Measurements from ENCODE around the gene STAB1. TPM values are rescaled to one million over a fixed set of nuclear protein-coding genes. Genes with fewer than 3 reads are reported as not detected.
A peak's percentile ranks its signal among the peaks of the same experiment; 100 is the strongest.

The STAB1 gene
- total and polyA plus RNA-seq, 7 experiments from 2014 or later, result 0.27 to 122 (median 26.1) TPM; not detected in 2

- DNase-seq (no peak), ATAC-seq (no peak)
- ChIA-PET POLR2A (interaction anchor here (1.5 kb wide), 1 partner anchor 9 kb away, joined by 8 read pairs; the partner anchor contains the start of gene UQCC5), CTCF (no interaction called here)
- peaks cover 4 to 20% (median 7%) of the 10 kb centered on the region in 3 experiments for H3K36me3 ChIP-seq (ENCODE audit: control insufficient read depth in 2 of 3, insufficient read depth in 3 of 3, low read length in 3 of 3)
- H3K9me3 ChIP-seq (ENCODE audit: control insufficient read depth in 2 of 3, low read length in 3 of 3), result no peaks in the 10 kb centered on the region
- no peak overlapping the region for H3K4me3 Mint-ChIP-seq
- H3K27ac ChIP-seq (ENCODE audit: low read depth, low read length), result no peak overlapping the region
- H3K4me1 Mint-ChIP-seq, result peaks cover 5 to 27% (median 14%) of the 10 kb centered on the region in 7 donors
- H3K4me1 ChIP-seq (ENCODE audit: control insufficient read depth in 2 of 2, insufficient read depth in 2 of 2, low read length in 2 of 2), result peaks cover 0 to 1% of the 10 kb centered on the region in 2 donors
- no peaks in the 10 kb centered on the region for H3K27me3 ChIP-seq (ENCODE audit: control insufficient read depth in 2 of 2, insufficient read depth in 2 of 2, low read length in 2 of 2)
- intact Hi-C loops (cut with micrococcal nuclease), result no loop called here
- H3K36me3 Mint-ChIP-seq, result peaks cover 0 to 8% (median 2%) of the 10 kb centered on the region in 5 donors
- peak overlapping the region in 4 of 9 donors; percentile 4 to 70 (median 47) for H3K27ac Mint-ChIP-seq
- no peak overlapping the region for H3K4me3 ChIP-seq (ENCODE audit: low read length)
- H3K9me3 Mint-ChIP-seq, result no peaks in the 10 kb centered on the region
- no peaks in the 10 kb centered on the region for H3K27me3 Mint-ChIP-seq
These were observed 49.8 kb downstream of the STAB1 start for GRCh38 chr3:52544937-52545336.

- Histone ChIP-seq H3K36me3 (ENCODE audit: control insufficient read depth in 2 of 3, insufficient read depth in 3 of 3, low read length in 3 of 3) (peaks cover 7 to 32% (median 7%) of the 10 kb centered on the region in 3 experiments), H3K27ac (ENCODE audit: low read depth, low read length) (peak overlapping the region; percentile 37), H3K9me3 (ENCODE audit: control insufficient read depth in 2 of 3, low read length in 3 of 3) (no peaks in the 10 kb centered on the region), H3K4me3 (ENCODE audit: low read length) (no peak overlapping the region), H3K27me3 (ENCODE audit: control insufficient read depth in 2 of 2, insufficient read depth in 2 of 2, low read length in 2 of 2) (no peaks in the 10 kb centered on the region), H3K4me1 (ENCODE audit: control insufficient read depth in 2 of 2, insufficient read depth in 2 of 2, low read length in 2 of 2) (no peaks in the 10 kb centered on the region)
- ATAC-seq (no peak), DNase-seq (no peak)
- peaks cover 0 to 12% (median 2%) of the 10 kb centered on the region in 5 donors for H3K36me3 Mint-ChIP-seq
- POLR2A ChIA-PET, result interaction anchor here (1.5 kb wide), 1 partner anchor 10 kb away, joined by 3 read pairs; the partner anchor contains the start of gene UQCC5
- no peaks in the 10 kb centered on the region for H3K9me3 Mint-ChIP-seq
- no peak overlapping the region for H3K4me3 Mint-ChIP-seq
- H3K27me3 Mint-ChIP-seq, result no peaks in the 10 kb centered on the region
- CTCF ChIA-PET, result no interaction called here
- peak overlapping the region in 6 of 9 donors; percentile 28 to 70 (median 47) for H3K27ac Mint-ChIP-seq
- intact Hi-C loops (cut with micrococcal nuclease), result no loop called here
- H3K4me1 Mint-ChIP-seq, result peaks cover 5 to 14% (median 7%) of the 10 kb centered on the region in 7 donors
These were observed 51.2 kb downstream of the STAB1 start for GRCh38 chr3:52546111-52546901.

GRCh38 chr3:52547143-52547542 is 52.0 kb downstream of the STAB1 start:
- Histone ChIP-seq H3K4me3 (ENCODE audit: low read length) (no peak overlapping the region), H3K27me3 (ENCODE audit: control insufficient read depth in 2 of 2, insufficient read depth in 2 of 2, low read length in 2 of 2) (no peaks in the 10 kb centered on the region), H3K36me3 (ENCODE audit: control insufficient read depth in 2 of 3, insufficient read depth in 3 of 3, low read length in 3 of 3) (peaks cover 7 to 41% (median 7%) of the 10 kb centered on the region in 3 experiments), H3K4me1 (ENCODE audit: control insufficient read depth in 2 of 2, insufficient read depth in 2 of 2, low read length in 2 of 2) (no peaks in the 10 kb centered on the region), H3K9me3 (ENCODE audit: control insufficient read depth in 2 of 3, low read length in 3 of 3) (no peaks in the 10 kb centered on the region), H3K27ac (ENCODE audit: low read depth, low read length) (peak overlapping the region; percentile 14)
- peak overlapping the region in 3 of 9 donors; percentile 12 to 25 (median 21) for H3K27ac Mint-ChIP-seq
- intact Hi-C loops (cut with micrococcal nuclease), result no loop called here
- ATAC-seq (no peak), DNase-seq (no peak)
- H3K27me3 Mint-ChIP-seq, result no peaks in the 10 kb centered on the region
- POLR2A ChIA-PET, result interaction anchor here (1.5 kb wide), 1 partner anchor 11 kb away, joined by 3 read pairs; the partner anchor contains the start of gene UQCC5
- peaks cover 0 to 12% (median 7%) of the 10 kb centered on the region in 7 donors for H3K4me1 Mint-ChIP-seq
- H3K4me3 Mint-ChIP-seq, result no peak overlapping the region
- CTCF ChIA-PET, result no interaction called here
- peaks cover 0 to 12% (median 0%) of the 10 kb centered on the region in 5 donors for H3K36me3 Mint-ChIP-seq
- H3K9me3 Mint-ChIP-seq, result no peaks in the 10 kb centered on the region

GRCh38 chr3:52551118-52551517 is 56.0 kb downstream of the STAB1 start:
- no peaks in the 10 kb centered on the region for H3K9me3 Mint-ChIP-seq
- H3K4me3 Mint-ChIP-seq, result no peak overlapping the region
- no peaks in the 10 kb centered on the region for H3K4me1 ChIP-seq (ENCODE audit: control insufficient read depth in 2 of 2, insufficient read depth in 2 of 2, low read length in 2 of 2)
- POLR2A ChIA-PET, result no interaction called here
- no peaks in the 10 kb centered on the region for H3K27me3 ChIP-seq (ENCODE audit: control insufficient read depth in 2 of 2, insufficient read depth in 2 of 2, low read length in 2 of 2)
- H3K36me3 ChIP-seq (ENCODE audit: control insufficient read depth in 2 of 3, insufficient read depth in 3 of 3, low read length in 3 of 3), result peaks cover 7 to 71% (median 18%) of the 10 kb centered on the region in 3 experiments
- H3K27ac Mint-ChIP-seq, result peak overlapping the region in 3 of 9 donors; percentile 9 to 25 (median 21)
- H3K4me1 Mint-ChIP-seq, result peaks cover 0 to 13% (median 0%) of the 10 kb centered on the region in 7 donors
- no peak overlapping the region for H3K27ac ChIP-seq (ENCODE audit: low read depth, low read length)
- H3K4me3 ChIP-seq (ENCODE audit: low read length), result no peak overlapping the region
- DNase-seq, result no peak
- H3K9me3 ChIP-seq (ENCODE audit: control insufficient read depth in 2 of 3, low read length in 3 of 3), result no peaks in the 10 kb centered on the region
- H3K36me3 Mint-ChIP-seq, result peaks cover 0 to 19% (median 6%) of the 10 kb centered on the region in 5 donors
- no peaks in the 10 kb centered on the region for H3K27me3 Mint-ChIP-seq
- ATAC-seq, result no peak
- intact Hi-C loops (cut with micrococcal nuclease), result no loop called here
- CTCF ChIA-PET, result interaction anchor here (0.8 to 0.9 kb wide), 2 partner anchors 12 to 139 kb away, joined by 4 read pairs; no protein-coding TSS in a partner anchor

GRCh38 chr3:52552089-52552488 is 57.0 kb downstream of the STAB1 start:
- Histone ChIP-seq H3K4me1 (ENCODE audit: control insufficient read depth in 2 of 2, insufficient read depth in 2 of 2, low read length in 2 of 2) (no peaks in the 10 kb centered on the region), H3K4me3 (ENCODE audit: low read length) (no peak overlapping the region), H3K36me3 (ENCODE audit: control insufficient read depth in 2 of 3, insufficient read depth in 3 of 3, low read length in 3 of 3) (peaks cover 7 to 74% (median 17%) of the 10 kb centered on the region in 3 experiments), H3K9me3 (ENCODE audit: control insufficient read depth in 2 of 3, low read length in 3 of 3) (no peaks in the 10 kb centered on the region), H3K27ac (ENCODE audit: low read depth, low read length) (no peak overlapping the region), H3K27me3 (ENCODE audit: control insufficient read depth in 2 of 2, insufficient read depth in 2 of 2, low read length in 2 of 2) (no peaks in the 10 kb centered on the region)
- peaks cover 0 to 12% (median 0%) of the 10 kb centered on the region in 7 donors for H3K4me1 Mint-ChIP-seq
- H3K27ac Mint-ChIP-seq, result peak overlapping the region in 4 of 9 donors; percentile 2 to 80 (median 62)
- CTCF ChIA-PET, result no interaction called here
- H3K4me3 Mint-ChIP-seq, result no peak overlapping the region
- ATAC-seq (no peak), DNase-seq (no peak)
- POLR2A ChIA-PET, result interaction anchor here (1.6 kb wide), 1 partner anchor 15 kb away, joined by 3 read pairs; no protein-coding TSS in a partner anchor
- peaks cover 2 to 20% (median 7%) of the 10 kb centered on the region in 5 donors for H3K36me3 Mint-ChIP-seq
- no peaks in the 10 kb centered on the region for H3K27me3 Mint-ChIP-seq
- intact Hi-C loops (cut with micrococcal nuclease), result no loop called here
- H3K9me3 Mint-ChIP-seq, result no peaks in the 10 kb centered on the region

- no peak for ATAC-seq
- no peak overlapping the region for H3K4me3 ChIP-seq (ENCODE audit: low read length)
- intact Hi-C loops (cut with micrococcal nuclease), result no loop called here
- no peaks in the 10 kb centered on the region for H3K4me1 ChIP-seq (ENCODE audit: control insufficient read depth in 2 of 2, insufficient read depth in 2 of 2, low read length in 2 of 2)
- H3K9me3 ChIP-seq (ENCODE audit: control insufficient read depth in 2 of 3, low read length in 3 of 3), result no peaks in the 10 kb centered on the region
- Mint-ChIP-seq H3K36me3 (peaks cover 7 to 29% (median 14%) of the 10 kb centered on the region in 5 donors), H3K9me3 (no peaks in the 10 kb centered on the region), H3K4me3 (no peak overlapping the region), H3K4me1 (peaks cover 0 to 5% (median 0%) of the 10 kb centered on the region in 7 donors), H3K27me3 (no peaks in the 10 kb centered on the region), H3K27ac (peak overlapping the region in 1 of 9 donors; percentile 81)
- no peak overlapping the region for H3K27ac ChIP-seq (ENCODE audit: low read depth, low read length)
- H3K36me3 ChIP-seq (ENCODE audit: control insufficient read depth in 2 of 3, insufficient read depth in 3 of 3, low read length in 3 of 3), result peaks cover 6 to 84% (median 27%) of the 10 kb centered on the region in 3 experiments
- ChIA-PET POLR2A (no interaction called here), CTCF (no interaction called here)
- no peak for DNase-seq
- H3K27me3 ChIP-seq (ENCODE audit: control insufficient read depth in 2 of 2, insufficient read depth in 2 of 2, low read length in 2 of 2), result no peaks in the 10 kb centered on the region
These were observed 59.1 kb downstream of the STAB1 start for GRCh38 chr3:52554026-52554755.

Measured in naive thymus-derived CD4-positive, alpha-beta T cell (primary cell).